ENCODE results near the gene TTC33. TPM values are rescaled to one million over a fixed set of nuclear protein-coding genes. Genes with fewer than 3 reads are reported as not detected.

Gene TTC33
- total RNA-seq, 1 donor from 2014 or later, result 9.7 TPM

DNA sequence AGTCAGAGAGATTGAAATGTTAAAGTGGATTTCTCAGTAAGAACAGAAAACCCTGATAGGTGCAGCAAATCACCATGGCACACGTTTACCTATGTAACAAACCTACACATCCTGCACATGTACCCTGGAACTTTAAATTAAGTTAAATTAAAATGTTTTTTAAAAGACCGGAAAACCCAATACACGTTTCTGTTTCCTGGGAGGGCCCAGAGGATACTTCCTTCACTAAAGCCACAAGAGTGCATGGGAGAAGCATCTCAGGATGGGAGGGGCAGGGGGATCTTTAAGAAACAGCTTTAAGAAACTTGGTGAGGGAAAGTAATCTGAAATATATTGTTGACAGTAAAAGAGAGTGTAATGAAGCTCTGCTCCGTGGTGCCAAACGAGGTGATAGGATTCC lies 240.8 kb downstream of the TTC33 start:
- H3K36me3 ChIP-seq (ENCODE audit: control insufficient read depth, insufficient read depth, low read length), result no peaks in the 10 kb centered on the region
- no peaks in the 10 kb centered on the region for H3K27me3 ChIP-seq (ENCODE audit: control insufficient read depth, insufficient read depth, low read length)
- FAIRE-seq, result no peak
- no peak for DNase-seq (ENCODE audit: low read depth)
- TF ChIP-seq, protein P1, sequence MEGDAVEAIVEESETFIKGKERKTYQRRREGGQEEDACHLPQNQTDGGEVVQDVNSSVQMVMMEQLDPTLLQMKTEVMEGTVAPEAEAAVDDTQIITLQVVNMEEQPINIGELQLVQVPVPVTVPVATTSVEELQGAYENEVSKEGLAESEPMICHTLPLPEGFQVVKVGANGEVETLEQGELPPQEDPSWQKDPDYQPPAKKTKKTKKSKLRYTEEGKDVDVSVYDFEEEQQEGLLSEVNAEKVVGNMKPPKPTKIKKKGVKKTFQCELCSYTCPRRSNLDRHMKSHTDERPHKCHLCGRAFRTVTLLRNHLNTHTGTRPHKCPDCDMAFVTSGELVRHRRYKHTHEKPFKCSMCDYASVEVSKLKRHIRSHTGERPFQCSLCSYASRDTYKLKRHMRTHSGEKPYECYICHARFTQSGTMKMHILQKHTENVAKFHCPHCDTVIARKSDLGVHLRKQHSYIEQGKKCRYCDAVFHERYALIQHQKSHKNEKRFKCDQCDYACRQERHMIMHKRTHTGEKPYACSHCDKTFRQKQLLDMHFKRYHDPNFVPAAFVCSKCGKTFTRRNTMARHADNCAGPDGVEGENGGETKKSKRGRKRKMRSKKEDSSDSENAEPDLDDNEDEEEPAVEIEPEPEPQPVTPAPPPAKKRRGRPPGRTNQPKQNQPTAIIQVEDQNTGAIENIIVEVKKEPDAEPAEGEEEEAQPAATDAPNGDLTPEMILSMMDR (IDR thresholded peaks at IDR 0.05; ENCODE audit: insufficient read depth, low read length, severe bottlenecking), result no peak
- no peak overlapping the region for H3K4me3 ChIP-seq (ENCODE audit: low read depth, low read length)

DNA sequence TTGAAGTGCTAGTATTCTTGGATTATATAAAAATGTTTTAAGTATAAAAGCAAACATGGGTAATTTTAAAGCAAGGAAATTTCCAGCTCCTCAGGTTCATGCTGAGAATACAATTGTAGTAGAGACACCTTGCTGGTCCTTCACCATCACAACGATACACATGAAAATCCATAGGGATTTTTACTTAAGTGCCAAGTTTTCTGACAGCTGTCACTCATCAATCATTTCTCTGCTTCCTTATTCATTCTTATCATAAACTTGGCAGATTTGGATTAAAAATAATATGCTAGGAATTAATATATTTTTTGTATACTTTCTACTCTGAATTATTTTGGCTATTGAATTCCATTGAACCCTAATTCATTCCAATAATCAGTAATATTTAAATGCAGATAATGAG lies 244.0 kb downstream of the TTC33 start:
- DNase-seq (ENCODE audit: low read depth) (no peak), FAIRE-seq (no peak)
- H3K4me3 ChIP-seq (ENCODE audit: low read depth, low read length), result no peak overlapping the region
- H3K27me3 ChIP-seq (ENCODE audit: control insufficient read depth, insufficient read depth, low read length), result no peaks in the 10 kb centered on the region
- H3K36me3 ChIP-seq (ENCODE audit: control insufficient read depth, insufficient read depth, low read length), result no peaks in the 10 kb centered on the region
- TF ChIP-seq, protein P1 (IDR thresholded peaks at IDR 0.05; ENCODE audit: insufficient read depth, low read length, severe bottlenecking), result no peak

DNA sequence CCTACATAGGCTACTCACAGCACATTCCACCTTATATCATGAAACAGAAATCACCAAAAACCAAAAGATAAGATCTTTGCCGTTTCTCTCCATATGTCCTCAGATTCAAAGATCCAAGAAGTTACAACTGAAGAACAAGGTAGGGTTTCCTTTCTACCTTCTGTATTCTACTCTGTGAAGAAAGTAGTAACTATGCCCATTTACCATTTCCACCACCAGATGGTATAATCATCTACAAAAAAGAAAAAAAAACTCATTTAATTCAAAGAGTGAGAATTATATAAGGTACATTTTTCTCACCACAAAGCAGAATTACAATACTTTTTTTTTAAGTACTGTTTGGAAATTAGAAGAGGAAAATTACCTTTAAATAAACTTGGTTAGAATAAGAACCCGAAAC lies 248.7 kb downstream of the TTC33 start:
- FAIRE-seq (no peak), DNase-seq (ENCODE audit: low read depth) (no peak)
- TF ChIP-seq, protein P1 (IDR thresholded peaks at IDR 0.05; ENCODE audit: insufficient read depth, low read length, severe bottlenecking), result no peak
- Histone ChIP-seq H3K36me3 (ENCODE audit: control insufficient read depth, insufficient read depth, low read length) (no peaks in the 10 kb centered on the region), H3K27me3 (ENCODE audit: control insufficient read depth, insufficient read depth, low read length) (no peaks in the 10 kb centered on the region), H3K4me3 (ENCODE audit: low read depth, low read length) (no peak overlapping the region)

DNA sequence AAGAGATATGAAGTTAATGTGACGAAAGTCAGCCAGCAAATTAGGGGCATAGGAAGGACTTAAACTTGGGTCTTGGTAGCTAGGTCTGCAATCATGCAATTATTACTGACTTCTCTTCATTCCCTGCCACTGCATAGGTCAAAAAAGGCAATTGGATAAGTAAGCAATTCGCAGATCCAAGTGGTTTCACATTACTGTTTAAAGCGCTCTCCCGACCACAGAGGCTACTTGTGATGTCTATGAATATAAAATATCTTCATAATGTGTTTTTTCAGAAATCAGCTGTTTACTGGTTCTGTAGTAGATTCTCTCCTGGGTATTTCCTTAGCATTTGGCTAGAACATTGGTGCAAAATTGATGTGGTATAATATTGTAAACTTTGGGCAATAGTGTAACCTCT lies 250.7 kb downstream of the TTC33 start:
- no peak for DNase-seq (ENCODE audit: low read depth)
- Histone ChIP-seq H3K36me3 (ENCODE audit: control insufficient read depth, insufficient read depth, low read length) (no peaks in the 10 kb centered on the region), H3K4me3 (ENCODE audit: low read depth, low read length) (no peak overlapping the region), H3K27me3 (ENCODE audit: control insufficient read depth, insufficient read depth, low read length) (no peaks in the 10 kb centered on the region)
- TF ChIP-seq, protein P1 (IDR thresholded peaks at IDR 0.05; ENCODE audit: insufficient read depth, low read length, severe bottlenecking), result no peak
- FAIRE-seq, result no peak

DNA sequence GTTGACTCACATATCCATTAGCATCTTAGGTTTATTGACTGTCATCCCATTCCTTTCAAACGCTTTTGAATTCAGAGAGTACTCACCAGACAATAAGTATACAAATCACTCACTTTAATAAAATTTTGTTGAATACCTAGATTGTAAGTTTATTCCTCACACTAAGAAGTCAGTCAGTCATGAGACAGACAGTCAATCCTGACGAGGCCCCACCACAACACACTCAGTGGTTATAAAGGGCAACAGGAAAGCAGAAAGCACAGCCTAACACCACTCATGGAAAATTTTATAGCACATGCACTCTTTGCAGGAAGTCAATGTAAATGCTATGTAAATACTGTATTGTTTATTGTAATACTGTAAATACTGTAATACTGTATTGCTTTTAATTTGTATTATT lies 252.3 kb downstream of the TTC33 start:
- Histone ChIP-seq H3K36me3 (ENCODE audit: control insufficient read depth, insufficient read depth, low read length) (no peaks in the 10 kb centered on the region), H3K4me3 (ENCODE audit: low read depth, low read length) (no peak overlapping the region), H3K27me3 (ENCODE audit: control insufficient read depth, insufficient read depth, low read length) (no peaks in the 10 kb centered on the region)
- DNase-seq (ENCODE audit: low read depth), result no peak
- TF ChIP-seq, protein P1 (IDR thresholded peaks at IDR 0.05; ENCODE audit: insufficient read depth, low read length, severe bottlenecking), result no peak
- no peak for FAIRE-seq

DNA sequence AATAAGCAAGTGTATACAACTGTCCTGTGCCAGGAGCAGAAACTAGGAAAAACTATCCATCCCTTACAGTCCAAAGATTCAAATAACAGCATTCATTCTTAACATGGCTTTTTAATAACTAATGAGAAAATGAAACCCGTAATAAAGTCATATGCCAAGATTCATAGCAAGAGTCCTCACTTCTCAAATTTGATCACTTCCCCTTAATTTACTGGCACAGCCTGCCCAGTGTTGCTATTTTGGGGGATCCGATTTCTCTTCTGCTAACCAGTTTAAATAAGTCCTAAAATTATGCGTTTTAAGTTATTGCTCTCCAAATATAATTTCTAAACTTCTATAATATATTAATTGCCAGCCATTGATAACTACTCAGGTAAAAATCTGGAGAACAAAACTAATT lies 253.0 kb downstream of the TTC33 start:
- H3K36me3 ChIP-seq (ENCODE audit: control insufficient read depth, insufficient read depth, low read length), result no peaks in the 10 kb centered on the region
- DNase-seq (ENCODE audit: low read depth) (no peak), FAIRE-seq (no peak)
- H3K27me3 ChIP-seq (ENCODE audit: control insufficient read depth, insufficient read depth, low read length), result no peaks in the 10 kb centered on the region
- H3K4me3 ChIP-seq (ENCODE audit: low read depth, low read length), result no peak overlapping the region
- TF ChIP-seq, protein P1 (IDR thresholded peaks at IDR 0.05; ENCODE audit: insufficient read depth, low read length, severe bottlenecking), result no peak

Data from bronchial epithelial cell (primary cell).